Activated gamma-delta T cell treated with Interleukin-2 at 50 U/mL for 16 hours (primary cell): ENCODE measurements around the gene FXYD6.

Experiments
- DNase-seq: peaks from one replicate; pipeline ENCODE4 v3.0.0-alpha.2; 2020

Gene FXYD6

DNA sequence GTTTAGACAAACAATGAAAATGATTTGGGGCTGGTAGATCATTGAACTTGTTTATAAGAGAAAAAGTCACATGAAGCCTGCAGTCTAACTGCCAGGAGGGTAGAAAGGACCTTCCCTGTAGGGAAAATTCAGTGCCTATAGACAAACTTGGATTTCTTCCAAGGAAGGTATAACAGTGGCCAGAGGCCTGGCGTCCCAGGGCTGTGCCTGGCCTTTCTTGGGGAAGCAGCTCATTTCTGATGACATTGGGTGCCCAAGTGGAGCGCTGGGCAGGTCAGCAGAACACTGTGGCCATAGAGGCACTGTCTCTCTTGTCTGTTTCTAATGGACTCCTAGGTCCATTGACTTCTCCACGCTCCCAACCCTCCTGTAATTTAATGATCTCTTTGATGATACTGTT lies 6.6 kb upstream of the FXYD6 start:
- DNase-seq = no peak

DNA sequence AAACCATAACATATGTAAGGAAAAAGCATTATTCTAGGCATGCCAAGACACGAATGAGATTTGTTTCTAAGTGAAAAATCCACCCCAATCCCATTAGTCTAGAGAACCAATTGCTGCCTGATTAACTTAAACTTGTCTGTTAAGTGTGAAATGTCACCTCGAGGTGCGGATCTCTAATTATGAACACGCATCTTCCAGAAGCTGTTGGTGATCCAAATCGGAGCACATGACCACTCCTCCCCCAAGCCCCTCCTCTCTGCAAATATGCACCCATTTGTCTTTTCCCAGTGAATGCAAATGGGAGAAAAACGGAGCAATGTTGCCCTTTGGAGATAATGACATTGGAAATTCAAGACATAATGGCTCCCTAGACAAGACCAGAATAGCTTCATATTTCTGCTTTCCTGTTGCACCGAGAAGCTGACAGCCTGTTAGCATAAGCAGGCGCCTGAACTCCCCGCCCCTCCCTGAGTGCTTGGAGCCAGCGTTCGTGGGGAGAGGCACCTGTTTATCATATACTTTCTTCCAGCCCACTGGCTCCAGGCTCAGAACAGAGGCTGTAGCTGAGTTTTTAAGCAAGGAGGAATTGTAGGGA lies 6.0 kb upstream of the FXYD6 start:
- DNase-seq = no peak

DNA sequence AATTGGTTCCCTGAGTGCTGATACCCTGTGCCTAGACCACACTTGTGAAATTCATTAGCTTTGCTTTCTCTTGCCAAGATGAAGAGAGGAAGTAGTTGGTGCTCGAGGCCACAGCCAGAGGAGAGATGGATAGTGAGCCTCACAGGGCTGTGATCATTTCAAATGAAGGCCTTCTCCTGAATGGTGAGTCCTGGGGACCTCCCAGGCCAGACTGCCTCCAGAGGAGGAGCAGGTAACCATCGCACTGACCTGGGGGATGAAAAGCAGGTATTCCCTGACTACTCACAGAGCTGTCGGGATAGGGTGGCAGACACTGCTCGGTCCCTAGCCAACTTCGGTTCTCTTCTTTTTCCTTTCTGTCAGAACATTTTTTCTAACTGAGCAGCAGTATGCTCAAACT lies 4.8 kb upstream of the FXYD6 start:
- no peak for DNase-seq

DNA sequence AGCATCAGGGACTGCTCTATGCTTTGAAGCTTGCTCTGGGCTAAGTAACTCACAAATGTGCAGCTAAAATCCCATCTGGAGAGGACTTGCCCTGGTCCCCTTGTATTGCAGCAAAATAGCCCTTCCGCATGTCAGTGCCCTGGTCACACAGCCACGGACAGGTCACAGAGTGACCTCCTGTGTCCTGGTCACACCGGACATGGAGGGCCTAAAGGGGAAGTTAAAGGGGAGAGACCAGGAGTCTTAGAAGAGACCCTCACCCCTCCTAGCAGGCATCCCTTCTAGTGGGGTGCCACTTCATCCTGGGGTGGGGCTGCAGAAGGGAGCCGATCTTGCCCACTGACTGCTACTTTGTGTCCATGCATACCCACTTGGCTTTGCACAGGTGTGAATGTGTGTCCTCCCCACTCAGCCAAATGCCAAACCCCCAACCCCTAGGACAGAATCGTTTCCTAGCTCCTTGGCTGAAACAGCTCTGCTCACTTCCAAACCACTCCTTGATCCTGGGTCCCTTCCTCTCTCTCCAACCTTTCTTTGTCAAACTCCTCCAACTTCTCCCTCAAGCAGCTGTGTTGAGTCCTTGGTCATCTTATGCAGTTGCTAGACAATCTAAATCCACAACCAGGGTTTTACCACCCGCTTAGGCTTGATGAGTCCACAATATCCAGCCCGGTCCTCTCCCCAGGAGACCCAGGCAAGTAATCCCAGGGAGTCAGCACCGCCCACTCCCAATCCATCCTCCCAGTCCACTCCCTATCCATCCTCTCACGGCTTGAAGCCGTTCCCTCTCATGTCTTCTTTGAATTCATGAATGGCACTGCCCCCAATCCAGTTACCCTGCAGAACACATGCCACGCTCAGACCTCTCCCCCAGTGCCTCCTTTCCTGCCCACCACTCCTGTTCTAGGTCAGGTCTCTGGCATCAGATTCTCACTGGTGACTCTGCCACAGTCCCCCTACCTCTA lies 3.3 kb upstream of the FXYD6 start:
- no peak for DNase-seq

DNA sequence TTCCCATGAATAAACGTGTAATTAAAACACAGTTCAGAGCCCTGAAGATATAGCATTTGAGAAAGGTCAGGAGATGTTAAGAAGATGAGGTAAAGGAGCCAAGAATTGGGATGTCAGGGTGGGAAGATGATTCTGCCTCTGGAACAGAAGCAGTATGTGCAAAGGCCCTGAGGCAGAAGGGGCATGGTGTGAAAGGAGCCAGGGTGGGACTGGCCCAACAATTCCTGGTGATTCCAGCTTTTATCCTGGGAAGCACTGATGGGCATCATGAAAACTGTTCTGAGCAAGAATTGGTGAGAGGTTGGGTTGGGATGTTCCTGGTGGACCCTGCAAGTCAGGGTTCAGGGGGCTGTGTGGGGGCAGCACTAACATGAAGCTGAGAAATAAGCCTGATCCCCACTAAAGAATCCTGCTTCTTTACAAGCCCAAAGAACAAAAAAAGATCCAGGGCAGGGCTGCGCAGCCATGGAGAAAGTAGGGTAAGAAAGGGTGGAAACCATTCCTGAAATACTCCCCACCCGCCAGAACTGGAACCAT lies 2.5 kb upstream of the FXYD6 start:
- DNase-seq = no peak

DNA sequence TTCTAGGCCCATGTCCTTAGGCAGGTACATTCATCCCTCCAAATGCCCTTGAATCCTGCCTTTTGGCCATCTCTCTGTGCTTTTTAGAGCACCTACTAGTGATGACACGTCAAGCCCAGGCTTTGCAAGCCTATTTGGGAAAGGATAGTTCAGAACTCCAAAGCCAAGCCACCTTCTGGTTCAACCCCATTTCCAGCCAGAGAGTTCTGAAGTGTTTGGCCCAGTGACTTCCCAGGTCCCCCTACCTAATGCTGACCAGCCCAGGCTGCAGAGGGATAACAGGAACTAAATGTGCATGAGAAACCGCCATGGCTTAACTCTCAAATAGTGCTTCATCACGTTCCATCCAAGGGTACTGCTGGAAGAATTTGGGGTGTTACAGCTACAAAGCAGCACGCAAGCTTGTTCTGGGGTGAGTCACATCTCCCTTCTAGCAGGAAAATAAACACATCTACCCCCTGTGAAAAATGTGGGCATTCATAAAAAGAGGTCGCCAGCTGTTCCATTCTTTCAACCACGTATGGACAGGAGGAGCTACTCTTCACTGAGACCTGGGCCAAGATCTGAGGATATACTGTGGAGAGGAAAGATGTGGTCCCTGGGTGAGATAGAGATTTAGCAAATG lies 2.0 kb upstream of the FXYD6 start:
- no peak for DNase-seq

DNA sequence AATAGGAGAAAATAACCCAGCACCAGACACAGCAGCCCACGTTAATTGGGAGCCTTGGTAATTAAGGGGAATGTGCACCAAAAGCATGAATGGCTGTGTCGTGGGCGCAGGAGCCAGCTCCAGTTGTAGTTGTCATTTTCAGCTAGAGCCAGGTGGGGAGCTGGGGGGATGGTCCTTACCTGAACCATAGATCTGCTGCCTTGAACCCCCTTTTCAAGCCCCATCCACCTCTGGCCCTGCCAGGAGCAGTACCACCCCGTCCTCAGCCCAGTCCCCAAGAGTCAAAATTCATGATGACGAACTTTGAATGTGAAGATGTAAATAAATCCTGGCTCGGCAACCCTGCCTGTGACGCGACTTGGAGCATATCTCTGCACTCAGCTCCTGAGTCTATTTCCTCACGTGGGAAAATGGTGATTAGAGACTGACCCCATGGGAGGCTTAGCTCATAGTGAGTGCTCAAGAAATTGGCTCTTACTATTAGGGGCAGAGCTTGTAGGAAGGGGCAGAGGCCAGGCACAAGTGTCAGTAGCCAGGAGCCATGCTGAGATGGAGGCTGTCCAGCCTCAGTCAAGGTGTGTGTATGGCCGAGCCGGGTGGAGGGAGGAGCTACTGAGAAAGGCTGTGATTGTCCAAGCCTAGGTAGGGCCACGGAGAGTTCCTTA lies 794 bp upstream of the FXYD6 start:
- DNase-seq = no peak

DNA sequence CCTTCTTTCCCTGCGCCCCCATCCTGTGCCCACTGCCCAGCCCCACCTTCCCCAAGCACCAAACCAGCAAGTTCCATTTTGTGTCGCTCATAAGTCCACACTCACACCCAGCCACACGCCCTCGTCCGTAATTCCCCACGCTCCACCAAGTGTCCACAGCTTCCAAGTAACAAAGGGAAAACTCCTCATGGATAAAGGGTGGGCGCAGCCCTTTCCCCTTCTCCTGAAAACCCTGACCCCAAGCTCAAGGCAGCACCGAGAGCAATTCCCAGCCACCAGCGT lies 458 bp downstream of the FXYD6 start:
- no peak for DNase-seq

DNA sequence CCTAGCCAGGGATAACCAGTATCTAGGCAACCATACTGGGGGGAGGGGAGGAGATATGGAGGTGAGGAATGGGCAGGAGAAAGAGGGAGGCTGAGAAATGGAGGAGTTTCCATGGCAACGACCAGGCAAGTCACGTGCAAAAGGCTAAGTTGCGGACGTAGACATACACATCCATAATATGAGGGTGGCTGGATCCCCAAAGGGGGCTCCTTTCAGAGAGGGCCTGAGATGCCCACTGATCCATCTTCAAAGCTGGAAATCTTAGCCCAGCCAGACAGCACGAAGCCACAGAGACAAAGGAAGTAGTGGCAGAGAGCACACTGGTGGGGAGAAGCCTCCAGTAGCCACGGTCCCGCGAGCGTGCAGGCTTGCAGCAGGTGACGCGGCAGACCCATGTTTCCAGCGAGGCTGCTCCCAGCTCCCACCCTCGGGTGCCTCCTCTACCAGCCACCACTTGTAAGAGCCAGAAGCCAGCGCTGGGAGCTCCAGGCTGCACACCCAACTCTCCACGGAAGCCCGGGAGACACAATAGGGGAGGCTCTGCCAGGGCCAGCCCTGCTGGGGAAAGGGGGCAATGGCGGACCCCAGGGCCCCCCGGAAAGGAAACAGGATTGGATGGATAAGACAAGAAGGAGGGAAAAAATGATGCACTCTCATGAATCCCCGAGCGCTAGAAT lies 938 bp downstream of the FXYD6 start:
- DNase-seq = peak; percentile 14

DNA sequence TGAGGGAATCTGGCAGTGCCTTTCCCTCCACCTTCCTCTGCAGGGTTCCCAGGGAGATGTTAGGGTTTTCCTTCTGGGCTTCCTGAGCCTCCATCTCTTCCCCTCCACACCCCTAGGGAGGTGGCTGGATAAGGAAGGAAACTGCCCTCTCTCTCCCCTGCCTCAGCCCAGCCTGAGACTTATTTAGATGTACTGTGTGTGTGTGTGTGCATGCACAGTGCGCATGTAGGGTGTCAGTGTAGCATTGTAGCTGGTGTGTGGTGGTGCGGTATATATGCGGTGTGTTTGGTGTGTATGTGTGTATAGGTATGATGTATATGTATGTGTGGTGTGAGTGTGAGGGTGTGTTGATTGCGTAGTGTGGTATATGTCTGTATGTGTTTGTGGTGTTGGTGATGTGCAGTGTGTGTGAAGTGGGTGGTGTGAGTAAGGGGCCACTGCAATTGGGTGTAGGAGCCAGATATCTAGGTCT lies 1.5 kb downstream of the FXYD6 start:
- no peak for DNase-seq

DNA sequence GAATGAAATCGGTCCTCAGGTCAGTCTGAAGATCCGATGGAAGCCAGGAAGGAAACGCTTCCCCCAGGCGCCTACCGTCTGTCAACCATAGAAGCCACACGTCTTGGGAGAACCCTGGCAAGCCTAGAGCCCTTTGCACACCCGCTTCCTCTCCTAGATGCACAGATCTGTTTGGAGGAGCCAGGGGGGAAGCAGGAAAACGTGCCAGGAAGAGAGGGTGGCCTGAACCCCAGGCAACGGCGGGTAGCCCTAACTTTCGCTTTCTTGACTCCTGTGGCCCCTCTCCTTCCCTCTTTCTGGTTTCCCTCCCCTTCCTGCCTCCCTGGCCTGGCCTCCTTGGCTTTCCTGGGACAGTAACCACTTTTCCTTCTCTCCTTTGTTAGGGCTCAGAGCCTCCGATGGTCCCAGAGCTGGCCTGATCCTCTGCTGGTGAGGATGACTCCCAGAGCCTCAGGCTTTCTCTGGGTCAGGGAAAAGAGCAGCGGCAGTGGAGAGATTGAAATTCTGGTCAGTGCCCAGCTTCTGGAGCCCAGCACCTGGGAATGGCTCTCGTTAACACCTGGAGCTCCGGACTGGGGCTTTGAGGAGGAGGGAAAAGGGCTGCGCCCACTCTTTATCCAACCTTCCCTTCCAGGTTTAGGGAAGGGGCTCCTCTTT lies 2.1 kb downstream of the FXYD6 start:
- no peak for DNase-seq

DNA sequence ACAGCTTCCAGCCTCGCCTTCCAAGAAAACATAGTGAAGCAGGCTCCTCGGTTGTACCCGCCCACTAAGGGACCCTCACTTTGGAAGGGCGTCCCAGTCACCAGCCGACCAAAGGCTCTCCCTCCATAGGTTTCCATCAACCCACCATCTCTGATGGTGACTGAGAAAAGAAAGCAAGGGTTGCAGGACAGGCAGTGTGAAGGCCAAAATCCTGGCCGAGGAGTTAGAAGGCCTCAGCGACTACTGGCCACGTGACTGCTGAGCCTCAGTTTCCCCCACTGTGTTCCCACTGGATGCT lies 2.7 kb downstream of the FXYD6 start:
- no peak for DNase-seq

DNA sequence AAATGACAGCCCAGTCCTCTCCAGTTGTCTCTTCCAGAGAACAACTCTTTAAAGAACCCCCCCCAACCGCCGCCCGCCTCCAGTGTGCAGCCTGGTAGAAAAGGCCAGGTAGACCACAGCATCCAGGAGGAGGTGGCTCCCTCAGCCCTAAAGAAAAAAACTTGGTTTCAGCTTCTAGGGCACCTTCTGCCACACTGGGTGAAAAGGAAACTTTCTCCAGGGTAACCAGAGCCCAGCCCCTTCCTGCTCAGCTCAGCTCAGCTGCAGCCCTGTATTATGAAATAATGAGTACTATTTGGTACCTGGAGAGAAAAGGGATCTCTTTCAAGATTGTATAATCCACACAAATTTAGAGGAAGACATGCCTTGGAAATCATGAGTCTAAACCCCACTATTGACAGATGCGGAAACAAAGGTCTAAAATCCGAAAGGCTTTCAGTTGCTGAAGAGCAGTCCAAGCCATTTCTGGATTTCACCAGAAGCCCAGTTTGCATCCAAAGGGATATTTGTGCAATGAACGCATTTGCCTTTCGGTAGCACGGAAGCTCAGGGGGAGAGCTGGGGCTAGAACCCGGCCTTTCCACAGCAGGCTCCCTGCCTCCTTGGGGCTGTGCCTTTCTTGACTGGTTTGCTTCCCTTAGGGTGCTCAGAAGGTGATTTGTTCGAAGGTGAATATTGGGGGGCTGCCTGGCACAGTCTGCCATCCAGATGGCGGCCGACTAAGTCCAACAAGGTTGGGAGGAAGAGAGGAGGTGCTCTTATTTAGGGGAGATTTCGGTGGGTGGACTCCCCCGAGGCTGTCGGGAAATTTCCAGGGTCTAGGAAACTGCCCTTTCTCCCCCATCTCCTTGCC lies 3.3 kb downstream of the FXYD6 start:
- DNase-seq = no peak

DNA sequence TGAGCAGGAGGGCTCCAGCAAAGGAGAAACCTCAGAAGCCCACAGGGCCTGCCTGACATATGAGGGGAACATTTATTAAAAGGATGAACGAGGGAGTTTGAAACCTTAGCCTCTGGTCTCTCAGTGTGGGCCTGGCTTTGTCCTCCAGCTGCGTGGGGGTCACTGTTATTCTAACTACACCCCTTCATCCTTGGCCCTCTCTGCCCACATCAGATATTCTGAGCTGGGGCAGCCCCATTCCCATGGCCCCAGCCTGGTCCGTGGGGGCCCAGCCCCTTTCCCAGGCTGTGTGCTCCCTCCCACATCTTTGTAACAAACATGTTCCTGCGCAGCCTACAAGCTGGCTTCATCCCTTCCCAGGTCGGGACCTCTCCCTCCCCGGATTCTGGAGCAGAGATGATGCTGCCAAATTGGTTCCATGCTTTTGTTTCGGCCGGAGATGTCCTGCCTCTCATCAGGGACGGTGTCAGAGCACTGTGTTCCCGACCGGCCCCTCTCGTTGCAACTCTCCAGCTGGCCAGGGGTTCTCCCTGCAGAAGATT lies 4.0 kb downstream of the FXYD6 start:
- DNase-seq = no peak

DNA sequence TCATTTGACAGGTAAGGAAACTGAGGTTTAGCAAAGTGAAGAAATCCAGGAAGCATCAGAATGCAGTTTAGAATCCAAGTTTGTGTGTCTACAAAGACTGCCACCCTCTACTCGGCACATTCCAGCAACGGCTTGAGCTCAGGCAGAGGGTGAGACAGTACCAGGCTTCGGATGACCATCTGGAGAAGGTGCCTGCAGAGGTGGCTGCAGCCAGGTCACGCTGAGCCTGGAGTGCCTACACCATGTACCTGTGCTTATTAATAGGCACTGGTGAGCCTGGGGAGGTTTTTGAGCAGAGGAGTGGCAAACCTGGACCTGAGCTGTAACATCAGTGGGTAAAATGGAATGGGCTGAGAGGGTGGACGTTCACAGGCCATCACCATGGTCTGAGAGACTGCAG lies 4.7 kb downstream of the FXYD6 start:
- DNase-seq = no peak

DNA sequence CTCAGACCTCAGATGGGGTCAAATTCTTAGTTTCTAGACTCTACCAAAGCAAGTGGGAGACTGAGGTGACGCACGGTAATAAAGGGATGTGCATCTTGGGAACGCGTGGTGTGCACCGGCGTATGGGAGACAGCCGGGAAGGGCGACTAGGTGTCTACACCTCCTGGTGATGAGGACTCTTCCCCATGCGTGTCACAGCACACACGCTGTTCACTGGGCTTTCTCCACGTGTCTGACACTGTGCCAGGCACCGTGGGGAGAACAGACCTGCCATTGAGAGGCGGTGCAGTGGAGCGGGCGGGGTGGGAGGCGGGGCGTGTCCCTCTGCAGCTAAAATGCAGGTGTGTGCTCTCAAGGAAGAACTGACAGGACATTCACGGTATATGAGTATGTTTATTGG lies 5.3 kb downstream of the FXYD6 start:
- DNase-seq = no peak

DNA sequence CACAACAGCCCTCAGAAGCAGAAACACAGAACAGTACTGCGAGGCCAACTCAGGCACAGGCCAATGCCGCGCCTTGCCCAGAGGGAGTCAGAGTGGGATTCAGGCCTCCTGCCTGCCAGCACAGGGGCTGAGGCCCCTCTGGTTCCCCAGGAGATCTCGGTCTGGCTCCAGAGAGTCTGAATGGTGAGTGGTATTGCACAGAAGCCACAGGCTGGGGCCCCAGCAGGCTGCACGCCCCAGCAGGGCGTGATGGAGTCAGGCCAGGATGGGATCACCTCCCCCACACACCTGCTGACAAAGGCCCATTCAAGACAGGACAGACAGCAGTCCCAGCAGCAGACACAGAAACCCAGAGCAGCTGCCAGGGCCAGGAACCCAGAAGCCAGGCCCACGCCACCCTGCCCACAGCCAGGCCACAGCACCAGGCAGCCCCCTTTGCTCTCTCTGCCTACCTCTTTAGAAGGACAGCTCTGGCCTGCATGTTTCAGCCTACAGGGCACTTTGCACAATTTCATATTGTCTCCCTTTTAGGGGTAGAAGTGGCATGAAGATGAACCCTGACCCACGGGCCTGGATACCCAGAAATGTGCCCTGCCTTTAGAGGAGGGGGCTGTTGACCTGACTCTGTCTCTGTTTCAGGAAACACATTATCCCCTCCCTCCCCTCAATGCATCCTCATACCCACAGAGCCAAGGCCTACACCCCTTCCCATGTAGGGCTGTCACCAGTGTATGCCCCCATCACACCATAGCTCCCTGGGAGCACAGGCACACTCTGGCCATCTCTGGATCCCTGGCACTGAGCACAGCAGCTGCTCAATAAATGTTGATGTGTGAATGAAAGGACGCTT lies 6.1 kb downstream of the FXYD6 start:
- DNase-seq = no peak

DNA sequence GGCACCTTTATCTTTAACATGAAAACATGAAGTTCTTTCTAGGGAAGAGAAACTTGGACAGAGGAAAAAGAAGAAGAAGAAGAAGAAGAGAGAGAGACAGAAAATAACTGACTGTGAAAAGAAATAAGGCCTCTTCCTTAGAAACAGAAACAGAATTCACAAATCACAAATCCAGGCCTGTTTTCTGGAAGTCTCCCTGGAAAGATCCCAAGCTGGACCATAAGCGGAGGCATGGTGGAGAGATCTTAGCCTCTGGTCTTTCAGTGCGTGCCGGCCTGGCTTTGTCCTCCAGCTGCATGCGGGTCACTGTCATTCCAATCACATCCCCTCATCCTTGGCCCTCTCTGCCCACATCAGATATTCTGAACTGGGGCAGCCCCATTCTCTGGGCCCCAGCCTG lies 6.9 kb downstream of the FXYD6 start:
- no peak for DNase-seq

DNA sequence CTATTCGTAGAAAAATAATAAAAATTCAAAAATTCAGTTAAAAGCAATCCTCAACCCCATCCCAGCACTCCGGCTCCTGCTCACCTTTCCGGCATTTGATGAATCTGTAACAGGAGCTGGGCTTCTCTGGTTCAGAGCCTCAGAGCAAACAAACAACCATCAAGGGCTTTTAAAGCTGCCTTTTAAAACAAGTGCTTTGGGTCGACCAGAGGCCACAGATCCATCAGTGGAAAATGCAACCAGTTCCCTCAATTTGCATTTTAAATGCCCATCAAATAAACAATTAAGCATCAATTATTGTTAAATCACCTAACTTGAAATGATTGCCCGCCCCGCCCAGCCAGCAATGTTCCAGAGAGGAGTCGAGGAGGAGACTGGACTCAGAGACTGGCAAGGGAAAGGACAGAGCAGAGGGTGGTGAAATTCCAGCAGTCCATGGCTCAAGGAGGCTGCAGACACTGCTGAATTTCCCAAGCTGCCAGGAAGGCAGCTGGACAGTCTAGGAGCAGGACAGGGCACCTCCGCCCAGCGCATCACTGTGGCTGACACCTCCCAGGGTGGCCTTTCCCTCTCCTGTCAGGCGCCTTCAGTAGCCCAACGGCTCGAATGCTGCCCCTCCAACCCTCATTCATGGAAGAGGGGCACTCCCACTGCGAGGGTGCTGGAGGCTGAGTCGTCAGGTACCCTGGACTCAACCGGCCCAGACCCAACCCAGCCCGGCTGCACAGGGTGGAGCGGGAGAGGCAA lies 7.5 kb downstream of the FXYD6 start:
- DNase-seq = no peak
